H1 (cell line): Measurements from ENCODE around the gene FMNL2. TPM values are rescaled to one million over a fixed set of nuclear protein-coding genes. Genes with fewer than 3 reads are reported as not detected.

Source experiments
- CTCF ChIA-PET: fragments of 300-600 bp; sonication (Branson Sonifier 250); formaldehyde crosslinking; loops from one replicate; lab custom pipeline; 2021; ENCODE audit not compliant: partially characterized antibody; lab: Charles Lee
- POLR2A ChIA-PET: fragments of 300-600 bp; sonication (Branson Sonifier 250); formaldehyde crosslinking; loops from one replicate; lab custom pipeline; 2021; ENCODE audit warnings: inconsistent platforms; ENCODE audit not compliant: partially characterized antibody; lab: Charles Lee
- DNase-seq, 2 experiments: peaks; one replicate each; pipeline versions ENCODE4 v3.0.0 to v3.0.0-alpha.2; 2010 to 2022; ENCODE audit warnings: low spot score in 2 of 2, low read depth in 1 of 2, mixed read lengths in 1 of 2
- FAIRE-seq: peaks from 2 replicates; lab custom pipeline; 2011; peaks lifted over from hg19 to GRCh38; lab: Jason Lieb, UNC
- H2AFZ ChIP-seq: 2 replicates; pipeline ENCODE4 v1.8.1; 2012; ENCODE audit warnings: low read length, inconsistent platforms
- H2AK5ac ChIP-seq: 2 replicates; pipeline ENCODE4 v1.6.1; 2013; ENCODE audit warnings: low read depth, low read length
- H2BK120ac ChIP-seq: replicated peaks from 2 replicates; pipeline ENCODE3; 2013; ENCODE audit warnings: low read depth, low read length, inconsistent platforms
- H2BK12ac ChIP-seq: 2 replicates; pipeline ENCODE4 v1.6.1; 2013; ENCODE audit warnings: low read depth, low read length
- H2BK15ac ChIP-seq: 2 replicates; pipeline ENCODE4 v1.6.1; 2013; ENCODE audit warnings: low read length
- H2BK20ac ChIP-seq: 2 replicates; pipeline ENCODE4 v1.6.1; 2013; ENCODE audit warnings: low read length
- H2BK5ac ChIP-seq: 2 replicates; pipeline ENCODE4 v1.6.1; 2013; ENCODE audit warnings: low read depth, low read length
- H3K14ac ChIP-seq: 2 replicates; pipeline ENCODE4 v1.6.1; 2013; ENCODE audit warnings: inconsistent platforms; ENCODE audit not compliant: insufficient read length
- H3K18ac ChIP-seq: 2 replicates; pipeline ENCODE4 v1.6.1; 2013; ENCODE audit warnings: low read length; ENCODE audit errors: extremely low read depth
- H3K23ac ChIP-seq: 2 replicates; pipeline ENCODE4 v1.6.1; 2013; ENCODE audit warnings: inconsistent platforms; ENCODE audit not compliant: insufficient read length
- H3K23me2 ChIP-seq: 2 replicates; pipeline ENCODE4 v1.6.1; 2013; ENCODE audit warnings: low read depth, low read length
- H3K27ac ChIP-seq: 2 replicates; pipeline ENCODE4 v1.6.1; 2011; ENCODE audit warnings: low read depth, low read length, inconsistent platforms
- H3K27me3 ChIP-seq, 4 experiments: replicated peaks in 1 of 4; 1 replicate in 1 of 4; 2 replicates in 3 of 4; pipeline versions ENCODE4 v1.6.1 to v1.8.1; 2011 to 2013; ENCODE audit warnings: low read length in 3 of 4, mild to moderate bottlenecking in 3 of 4, inconsistent platforms in 2 of 4, mixed read lengths in 2 of 4, moderate library complexity in 1 of 4; ENCODE audit not compliant: control insufficient read depth in 3 of 4, insufficient read depth in 3 of 4; ENCODE audit errors: extremely low read depth in 1 of 4
- H3K36me3 ChIP-seq, 4 experiments: 2 replicates each; pipeline versions ENCODE4 v1.6.1 to v1.8.1; 2011 to 2013; ENCODE audit warnings: mild to moderate bottlenecking in 4 of 4, low read length in 3 of 4, moderate library complexity in 2 of 4, control low read depth in 1 of 4, inconsistent platforms in 1 of 4; ENCODE audit not compliant: insufficient read depth in 4 of 4, control insufficient read depth in 2 of 4
- H3K4ac ChIP-seq: replicated peaks from 2 replicates; pipeline ENCODE3; 2013; ENCODE audit warnings: low read length, low read depth, mixed read lengths, inconsistent platforms; ENCODE audit not compliant: insufficient read length
- H3K4me1 ChIP-seq, 4 experiments: replicated peaks in 1 of 4; 1 replicate in 1 of 4; 2 replicates in 3 of 4; pipeline versions ENCODE4 v1.6.1 to v1.8.1; 2011 to 2013; ENCODE audit warnings: low read length in 3 of 4, inconsistent platforms in 2 of 4, mixed read lengths in 1 of 4; ENCODE audit not compliant: insufficient read depth in 4 of 4, control insufficient read depth in 3 of 4
- H3K4me2 ChIP-seq, 2 experiments: 2 replicates each; pipeline versions ENCODE4 v1.6.1 to v1.8.1; 2011 to 2013; ENCODE audit warnings: low read depth in 2 of 2, low read length in 2 of 2, control low read depth in 1 of 2, inconsistent platforms in 1 of 2, mild to moderate bottlenecking in 1 of 2; ENCODE audit not compliant: insufficient read depth in 1 of 2
- H3K4me3 ChIP-seq, 4 experiments: fragments of 200-600, 300-600 bp in 1 of 4; sonication (generic), shearing (Covaris generic), sonication (Bioruptor Twin) in 1 of 4; 2 replicates each; pipeline versions ENCODE4 v1.5.1 to v1.8.1; 2011 to 2016; ENCODE audit warnings: low read length in 4 of 4, low read depth in 3 of 4, control low read depth in 2 of 4, inconsistent platforms in 2 of 4, mild to moderate bottlenecking in 2 of 4, mixed read lengths in 1 of 4, moderate library complexity in 1 of 4; ENCODE audit not compliant: insufficient read depth in 2 of 4; ENCODE audit errors: extremely low read depth in 1 of 4
- H3K56ac ChIP-seq: replicated peaks from 2 replicates; pipeline ENCODE3; 2013; ENCODE audit warnings: low read depth, mild to moderate bottlenecking, mixed read lengths, low read length, inconsistent platforms; ENCODE audit not compliant: insufficient read length
- H3K79me1 ChIP-seq: 2 replicates; pipeline ENCODE4 v1.6.1; 2013; ENCODE audit warnings: low read depth, low read length, control low read depth
- H3K79me2 ChIP-seq, 2 experiments: 2 replicates each; pipeline versions ENCODE4 v1.6.1 to v1.8.1; 2012 to 2013; ENCODE audit warnings: low read length in 2 of 2, mild to moderate bottlenecking in 2 of 2, inconsistent platforms in 1 of 2; ENCODE audit not compliant: insufficient read depth in 2 of 2, control insufficient read depth in 1 of 2
- H3K9ac ChIP-seq, 4 experiments: replicated peaks in 1 of 4; 1 replicate in 1 of 4; 2 replicates in 3 of 4; pipeline versions ENCODE4 v1.6.1 to v1.8.1; 2011 to 2013; ENCODE audit warnings: low read depth in 3 of 4, low read length in 3 of 4, control low read depth in 2 of 4, mild to moderate bottlenecking in 2 of 4, moderate library complexity in 2 of 4, inconsistent platforms in 1 of 4; ENCODE audit errors: extremely low read depth in 1 of 4
- H3K9me3 ChIP-seq, 2 experiments: 2 replicates each; pipeline versions ENCODE4 v1.6.1 to v1.8.1; 2012 to 2013; ENCODE audit warnings: mild to moderate bottlenecking in 2 of 2, moderate library complexity in 2 of 2, control low read depth in 1 of 2, inconsistent platforms in 1 of 2, low read depth in 1 of 2, low read length in 1 of 2, mixed read lengths in 1 of 2; ENCODE audit not compliant: insufficient read depth in 2 of 2
- H4K20me1 ChIP-seq, 2 experiments: replicated peaks in 1 of 2; 2 replicates each; pipeline versions ENCODE3 to v1.8.1; 2011 to 2013; ENCODE audit warnings: inconsistent platforms in 2 of 2, low read length in 2 of 2, mild to moderate bottlenecking in 1 of 2; ENCODE audit not compliant: insufficient read depth in 2 of 2, control insufficient read depth in 1 of 2
- H4K5ac ChIP-seq: 2 replicates; pipeline ENCODE4 v1.6.1; 2013; ENCODE audit warnings: low read length, low read depth, mixed read lengths, inconsistent platforms; ENCODE audit not compliant: insufficient read length
- H4K8ac ChIP-seq: 2 replicates; pipeline ENCODE4 v1.8.0; 2013; ENCODE audit warnings: mild to moderate bottlenecking, moderate library complexity, low read length, inconsistent platforms; ENCODE audit not compliant: insufficient read depth; ENCODE audit errors: extremely low read depth
- H4K91ac ChIP-seq: replicated peaks from 2 replicates; pipeline ENCODE3; 2013; ENCODE audit warnings: low read length, mixed read lengths, inconsistent platforms; ENCODE audit not compliant: insufficient read length
- BRCA1 ChIP-seq: IDR thresholded peaks from 2 replicates; pipeline ENCODE4 v1.6.1; 2012; ENCODE audit warnings: low read depth, low read length, improper control_type of control experiment
- CREB1 ChIP-seq: IDR thresholded peaks from 2 replicates; pipeline ENCODE4 v1.6.1; 2012; ENCODE audit warnings: inconsistent platforms
- GTF2F1 ChIP-seq: IDR thresholded peaks from 2 replicates; pipeline ENCODE4 v1.6.1; 2012; ENCODE audit warnings: low read depth, low read length, improper control_type of control experiment, borderline replicate concordance
- RAD21 ChIP-seq, 2 experiments: IDR thresholded peaks in 1 of 2; conservative IDR thresholded peaks in 1 of 2; 2 replicates each; pipeline ENCODE4 v1.6.1; 2011; ENCODE audit warnings: low read depth in 2 of 2, low read length in 2 of 2, improper control_type of control experiment in 1 of 2, inconsistent platforms in 1 of 2, mild to moderate bottlenecking in 1 of 2, moderate library complexity in 1 of 2
- SIRT6 ChIP-seq: IDR thresholded peaks from one replicate; pipeline ENCODE4 v1.7.1; 2012; ENCODE audit warnings: low read length, inconsistent platforms
- SIX5 ChIP-seq: IDR thresholded peaks from 2 replicates; pipeline ENCODE4 v1.6.1; 2011; ENCODE audit warnings: mild to moderate bottlenecking, low read depth, low read length
- TCF12 ChIP-seq: IDR thresholded peaks from 2 replicates; pipeline ENCODE4 v1.6.1; 2011; ENCODE audit warnings: low read depth, mild to moderate bottlenecking, low read length
- ZNF274 ChIP-seq: IDR thresholded peaks from 2 replicates; pipeline ENCODE4 v1.7.0; 2012; ENCODE audit warnings: low read length, borderline replicate concordance; ENCODE audit errors: extremely low read depth
- WGBS, 2 experiments: shearing (Covaris generic) in 1 of 2; methylation state at CpG; one replicate each; pipeline versions ENCODE4 v1.1.6 to v1.1.7; 2013 to 2015; ENCODE audit warnings: low lambda C conversion rate in 2 of 2, mixed read lengths in 2 of 2, inconsistent platforms in 1 of 2, low coverage in 1 of 2, missing lambda C conversion rate in 1 of 2; ENCODE audit not compliant: insufficient replicate concordance in 2 of 2, insufficient coverage in 1 of 2, insufficient read length in 1 of 2; ENCODE audit errors: extremely low coverage in 1 of 2, missing lambda C conversion rate in 1 of 2; 5-methylcytosine and 5-hydroxymethylcytosine counted together
- polyA plus RNA-seq, 7 experiments: library from polyadenylated mRNA; depleted of rRNA in 3 of 7; stranded (reverse) in 5 of 7; unstranded in 2 of 7; fragments of >200 nt in 5 of 7; fragments of 200-250 nt in 2 of 7; gene quantifications; 1 replicate in 5 of 7; 2 replicates in 1 of 7; 4 replicates in 1 of 7; pipeline versions ENCODE4 v1.2.1 to v1.2.3, GENCODE V29; 2011 to 2013; ENCODE audit warnings: missing spikeins in 2 of 7, mixed read lengths in 2 of 7
- total RNA-seq: library from RNA; stranded (reverse); fragmentation: NEBNext Ultra II Directional; extraction: Animal tissue kit (Norgen Biotek cat#: 25700); gene quantifications from 2 replicates; pipeline ENCODE4 v1.2.1, GENCODE V29; 2021
- TF ChIP-seq, protein P1 (sequence below), 3 experiments: IDR thresholded peaks; 1 replicate in 2 of 3; 2 replicates in 1 of 3; pipeline versions ENCODE4 v1.5.1 to v1.6.1; 2011; ENCODE audit warnings: low read length in 3 of 3, mild to moderate bottlenecking in 3 of 3, inconsistent platforms in 2 of 3, low read depth in 1 of 3, moderate library complexity in 1 of 3; ENCODE audit not compliant: insufficient read depth in 1 of 3; ENCODE audit errors: control extremely low read depth in 1 of 3

The FMNL2 gene
- total and polyA plus RNA-seq, 2 of the 8 experiments (the other 6 are each of a cell fraction or from before 2014, with no cell fraction given) = 15.5 to 45.1 TPM

GRCh38 chr2:152635635-152636298, 300.8 kb downstream of the FMNL2 start:
- Histone ChIP-seq H4K91ac (no peak overlapping the region), H3K4me2 (no peak overlapping the region), H2BK15ac (no peak overlapping the region), H4K5ac (no peak overlapping the region), H3K4ac (no peak overlapping the region), H4K20me1 (no peaks in the 10 kb centered on the region), H4K8ac (no peak overlapping the region), H3K27me3 (peaks cover 0 to 1% (median 0%) of the 10 kb centered on the region in 4 experiments; a peak in 1 of 7 replicates), H2BK20ac (no peak overlapping the region), H3K36me3 (peaks cover 16 to 52% (median 33%) of the 10 kb centered on the region in 4 experiments), H3K56ac (no peak overlapping the region), H3K4me3 (no peak overlapping the region), H3K9ac (no peak overlapping the region), H3K23me2 (no peaks in the 10 kb centered on the region), H3K18ac (no peak overlapping the region), H3K79me1 (no peaks in the 10 kb centered on the region; the same call in 1 of the 2 replicates), H3K9me3 (no peaks in the 10 kb centered on the region), H3K23ac (no peak overlapping the region), H3K14ac (no peak overlapping the region), H2AK5ac (no peak overlapping the region), H3K4me1 (no peaks in the 10 kb centered on the region), H2BK12ac (no peak overlapping the region), H3K79me2 (no peaks in the 10 kb centered on the region), H2AFZ (no peak overlapping the region), H2BK120ac (no peak overlapping the region), H3K27ac (no peak overlapping the region), H2BK5ac (no peak overlapping the region)
- FAIRE-seq = peak; percentile 78
- 42% methylated on average over 5 of the region's 5 CpGs; no CpG with 5 or more reads in 1 of the 2 experiments for WGBS, 2 experiments
- ChIA-PET CTCF (interaction anchor here (0.6 to 3.5 kb wide), 58 partner anchors 9 to 884 kb away, joined by 3 to 44 read pairs (median 4); partner anchors contain the start of genes PRPF40A and STAM2), POLR2A (interaction anchor here (0.6 to 1.9 kb wide), 4 partner anchors 211 to 541 kb away, joined by 3 to 4 read pairs (median 4); partner anchors contain the start of gene STAM2)
- DNase-seq = peak; percentile 36 to 90
- TF ChIP-seq, protein P1, sequence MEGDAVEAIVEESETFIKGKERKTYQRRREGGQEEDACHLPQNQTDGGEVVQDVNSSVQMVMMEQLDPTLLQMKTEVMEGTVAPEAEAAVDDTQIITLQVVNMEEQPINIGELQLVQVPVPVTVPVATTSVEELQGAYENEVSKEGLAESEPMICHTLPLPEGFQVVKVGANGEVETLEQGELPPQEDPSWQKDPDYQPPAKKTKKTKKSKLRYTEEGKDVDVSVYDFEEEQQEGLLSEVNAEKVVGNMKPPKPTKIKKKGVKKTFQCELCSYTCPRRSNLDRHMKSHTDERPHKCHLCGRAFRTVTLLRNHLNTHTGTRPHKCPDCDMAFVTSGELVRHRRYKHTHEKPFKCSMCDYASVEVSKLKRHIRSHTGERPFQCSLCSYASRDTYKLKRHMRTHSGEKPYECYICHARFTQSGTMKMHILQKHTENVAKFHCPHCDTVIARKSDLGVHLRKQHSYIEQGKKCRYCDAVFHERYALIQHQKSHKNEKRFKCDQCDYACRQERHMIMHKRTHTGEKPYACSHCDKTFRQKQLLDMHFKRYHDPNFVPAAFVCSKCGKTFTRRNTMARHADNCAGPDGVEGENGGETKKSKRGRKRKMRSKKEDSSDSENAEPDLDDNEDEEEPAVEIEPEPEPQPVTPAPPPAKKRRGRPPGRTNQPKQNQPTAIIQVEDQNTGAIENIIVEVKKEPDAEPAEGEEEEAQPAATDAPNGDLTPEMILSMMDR (IDR thresholded peaks at IDR 0.05; ENCODE audit: control extremely low read depth in 1 of 3, insufficient read depth in 1 of 3, low read depth in 1 of 3, low read length in 3 of 3) = peak; percentile 32 to 82 (median 73)
- no peak for TF ChIP-seq TCF12
- TF ChIP-seq GTF2F1 = no peak
- no peak for TF ChIP-seq SIRT6
- TF ChIP-seq BRCA1 = no peak
- TF ChIP-seq RAD21 (IDR thresholded peaks at IDR 0.05 in 1 of 2, conservative IDR thresholded peaks at IDR 0.05 in 1 of 2; ENCODE audit: low read depth in 2 of 2, low read length in 2 of 2) = peak; percentile 87 to 88
- TF ChIP-seq ZNF274 = no peak
- no peak for TF ChIP-seq SIX5
- no peak for TF ChIP-seq CREB1
